Measurements from ENCODE around the gene DTNB.

DNA sequence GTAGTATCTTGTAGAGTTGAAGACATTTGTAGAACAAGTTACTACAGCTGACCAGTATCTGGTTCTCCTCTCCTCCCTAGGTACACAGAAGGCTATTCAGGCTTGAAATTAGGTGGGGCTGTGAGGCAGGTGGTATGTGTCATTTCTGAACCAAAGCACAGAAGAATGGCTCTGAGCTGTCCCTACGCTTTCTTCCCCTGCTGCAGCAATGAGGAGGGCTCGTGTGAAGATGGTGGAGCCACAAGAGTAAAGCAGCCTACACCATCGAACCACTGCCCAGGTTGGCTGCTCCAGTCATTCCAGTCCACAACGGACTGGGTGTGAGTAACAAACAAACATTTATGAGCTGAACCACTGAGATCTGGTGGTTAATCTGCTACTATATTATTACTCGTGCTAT is 148.9 kb downstream of the DTNB start:
- no peak for TF ChIP-seq CTCF (IDR thresholded peaks at IDR 0.05)
- TF ChIP-seq POLR2AphosphoS5 (IDR thresholded peaks at IDR 0.05), result no peak
- no peak for TF ChIP-seq POLR2A (IDR thresholded peaks at IDR 0.05)
- no peak for TF ChIP-seq EP300 (IDR thresholded peaks at IDR 0.05)
